Astrocyte of the cerebellum (primary cell): ENCODE data around the gene PDE12.

Experiments used
- DNase-seq: peaks from one replicate; pipeline ENCODE4 v3.0.0-alpha.2; 2011; ENCODE audit warnings: low read depth
- H3K4me3 ChIP-seq: 2 replicates; pipeline ENCODE4 v1.5.1; 2011; ENCODE audit warnings: mild to moderate bottlenecking, low read depth, low read length, moderate library complexity
- in situ Hi-C: cut with HindIII; loops from 2 replicates; pipeline ENCODE4 v1.10.0; 2017; ENCODE audit warnings: low sequenced_read_pairs
- TF ChIP-seq, protein P1 (sequence below): IDR thresholded peaks from 2 replicates; pipeline ENCODE4 v1.5.1; 2012; ENCODE audit warnings: low read length, low read depth, moderate library complexity, mild to moderate bottlenecking; ENCODE audit errors: missing control alignments

PDE12 gene

DNA sequence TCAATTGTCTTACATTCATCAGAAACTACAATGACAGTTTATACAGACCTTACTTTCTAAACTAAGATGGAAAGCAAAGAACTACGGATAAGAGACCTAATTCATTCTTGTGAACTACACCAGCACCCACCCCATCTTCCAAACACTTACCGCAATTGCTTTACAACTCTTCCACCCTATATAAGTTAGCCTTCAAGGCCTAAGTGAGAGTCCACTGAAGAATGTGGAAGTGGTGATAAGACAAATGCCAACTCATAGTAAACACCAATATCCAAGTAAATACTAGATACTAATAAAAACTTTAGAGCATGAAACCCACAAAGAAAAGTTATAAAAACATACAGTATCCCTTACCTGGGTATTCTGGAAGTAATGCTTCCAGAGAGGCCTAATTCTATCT lies 27.5 kb downstream of the PDE12 start:
- no peak overlapping the region for H3K4me3 ChIP-seq
- DNase-seq = no peak
- TF ChIP-seq, protein P1, sequence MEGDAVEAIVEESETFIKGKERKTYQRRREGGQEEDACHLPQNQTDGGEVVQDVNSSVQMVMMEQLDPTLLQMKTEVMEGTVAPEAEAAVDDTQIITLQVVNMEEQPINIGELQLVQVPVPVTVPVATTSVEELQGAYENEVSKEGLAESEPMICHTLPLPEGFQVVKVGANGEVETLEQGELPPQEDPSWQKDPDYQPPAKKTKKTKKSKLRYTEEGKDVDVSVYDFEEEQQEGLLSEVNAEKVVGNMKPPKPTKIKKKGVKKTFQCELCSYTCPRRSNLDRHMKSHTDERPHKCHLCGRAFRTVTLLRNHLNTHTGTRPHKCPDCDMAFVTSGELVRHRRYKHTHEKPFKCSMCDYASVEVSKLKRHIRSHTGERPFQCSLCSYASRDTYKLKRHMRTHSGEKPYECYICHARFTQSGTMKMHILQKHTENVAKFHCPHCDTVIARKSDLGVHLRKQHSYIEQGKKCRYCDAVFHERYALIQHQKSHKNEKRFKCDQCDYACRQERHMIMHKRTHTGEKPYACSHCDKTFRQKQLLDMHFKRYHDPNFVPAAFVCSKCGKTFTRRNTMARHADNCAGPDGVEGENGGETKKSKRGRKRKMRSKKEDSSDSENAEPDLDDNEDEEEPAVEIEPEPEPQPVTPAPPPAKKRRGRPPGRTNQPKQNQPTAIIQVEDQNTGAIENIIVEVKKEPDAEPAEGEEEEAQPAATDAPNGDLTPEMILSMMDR = no peak
- in situ Hi-C loops = no loop called here

DNA sequence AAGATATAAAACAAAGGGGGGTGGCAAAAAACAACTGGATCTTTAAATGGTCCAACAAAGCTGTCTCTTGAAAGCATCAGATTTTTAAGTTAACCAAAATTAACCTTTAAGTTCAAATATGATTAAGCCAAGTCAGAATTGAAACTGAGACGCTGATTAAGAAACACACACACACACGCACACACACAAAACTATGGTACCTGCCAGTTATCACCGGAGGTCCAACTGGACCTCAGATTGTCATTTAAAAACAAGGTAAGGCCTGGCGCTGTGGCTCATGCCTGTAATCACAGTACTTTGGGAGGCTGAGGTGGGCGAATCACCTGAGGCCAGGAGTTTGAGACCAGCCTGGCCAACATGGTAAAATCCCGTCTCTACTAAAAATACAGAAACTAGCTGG lies 30.7 kb downstream of the PDE12 start:
- TF ChIP-seq, protein P1 = no peak
- in situ Hi-C loops = no loop called here
- no peak for DNase-seq
- H3K4me3 ChIP-seq = no peak overlapping the region

DNA sequence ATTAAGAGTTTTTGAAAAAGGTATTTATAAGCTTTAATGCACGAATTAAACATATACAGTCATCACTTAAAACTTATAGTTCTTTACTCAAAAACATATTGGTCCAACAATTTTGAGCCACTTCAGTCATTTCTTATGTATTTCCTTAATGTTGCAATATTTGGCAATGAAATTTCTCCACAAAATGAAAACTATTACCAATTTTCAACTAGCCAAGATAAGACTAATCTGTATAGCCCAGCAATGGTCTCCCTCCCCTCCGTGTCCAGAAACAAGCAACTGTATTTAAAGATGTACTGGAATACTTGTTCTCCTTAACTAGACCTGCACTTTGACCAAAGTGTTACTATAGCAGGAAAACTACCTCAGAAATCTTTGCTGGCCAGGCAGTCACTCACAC lies 31.8 kb downstream of the PDE12 start:
- no peak overlapping the region for H3K4me3 ChIP-seq
- in situ Hi-C loops = no loop called here
- TF ChIP-seq, protein P1 = no peak
- no peak for DNase-seq

GRCh38 chr3:57592306-57592705 lies 36.2 kb downstream of the PDE12 start:
- in situ Hi-C loops = no loop called here
- no peak for DNase-seq
- no peak overlapping the region for H3K4me3 ChIP-seq
- TF ChIP-seq, protein P1 = no peak

GRCh38 chr3:57594144-57594543 lies 38.1 kb downstream of the PDE12 start:
- no peak for DNase-seq
- peak overlapping the region; percentile 89 for H3K4me3 ChIP-seq
- in situ Hi-C loops = no loop called here

DNA sequence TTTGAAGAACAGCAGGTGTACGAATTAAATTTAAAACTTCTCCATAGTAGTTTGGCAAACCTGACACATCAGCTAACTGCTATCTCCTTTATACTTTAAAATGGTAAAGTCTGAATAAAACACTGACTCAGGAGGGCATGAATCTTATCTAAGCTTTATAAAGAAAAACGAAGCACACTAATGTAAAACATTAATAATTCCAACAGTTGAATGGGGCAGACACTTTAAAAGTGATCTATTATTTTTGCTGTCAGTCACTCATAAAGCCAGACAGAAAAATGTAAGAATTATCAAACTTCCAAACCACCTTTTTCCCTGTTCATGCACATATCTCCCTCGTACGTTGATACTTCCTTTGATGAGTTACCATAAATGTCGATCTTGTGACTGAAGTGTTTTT lies 38.5 kb downstream of the PDE12 start:
- TF ChIP-seq, protein P1 = no peak
- no peak for DNase-seq
- in situ Hi-C loops = no loop called here
- H3K4me3 ChIP-seq = peak overlapping the region; percentile 89

More at GRCh38 chr3:57594144-57594543, 38.1 kb downstream of the PDE12 start:
- TF ChIP-seq, protein P1 = no peak
